OCI-LY3 (cell line): ENCODE data around the gene GUCY1A1.

Experiments
- H2AFZ ChIP-seq: fragments of 200-600, 300-600 bp; shearing (Covaris generic); 2 replicates; pipeline ENCODE4 v1.6.0; 2014; ENCODE audit warnings: antibody characterized with exemption, low read depth, low read length
- H3K27ac ChIP-seq: fragments of 200-600, 300-600 bp; sonication (generic); 2 replicates; pipeline ENCODE4 v1.5.1; 2014; ENCODE audit warnings: mild to moderate bottlenecking, low read length, moderate library complexity, mixed read lengths
- H3K27me3 ChIP-seq: fragments of 200-600, 300-600 bp; sonication (generic); 2 replicates; pipeline ENCODE4 v1.6.1; 2014; ENCODE audit warnings: low read depth, low read length, mixed read lengths
- H3K36me3 ChIP-seq: fragments of 200-600, 300-600 bp; sonication (generic); replicated peaks from 2 replicates; pipeline ENCODE3; 2014; ENCODE audit warnings: low read depth, low read length, mixed read lengths
- H3K4me1 ChIP-seq: fragments of 300-600, 200-600 bp; sonication (generic); 2 replicates; pipeline ENCODE4 v1.6.1; 2014; ENCODE audit warnings: low read length, mixed read lengths
- H3K4me2 ChIP-seq: fragments of 200-600, 300-600 bp; sonication (generic); 2 replicates; pipeline ENCODE4 v1.6.1; 2014; ENCODE audit warnings: low read length, mixed read lengths
- H3K4me3 ChIP-seq: fragments of 300-600, 200-600 bp; sonication (generic); 2 replicates; pipeline ENCODE4 v1.5.1; 2014; ENCODE audit warnings: antibody characterized with exemption, mild to moderate bottlenecking, low read length, moderate library complexity
- H3K79me2 ChIP-seq: fragments of 300-600, 200-600 bp; shearing (Covaris generic); 2 replicates; pipeline ENCODE4 v1.6.1; 2014; ENCODE audit warnings: mild to moderate bottlenecking, low read length, mixed read lengths
- H3K9ac ChIP-seq: fragments of 300-600, 200-600 bp; shearing (Covaris generic); 2 replicates; pipeline ENCODE4 v1.6.0; 2014; ENCODE audit warnings: mild to moderate bottlenecking, low read length, moderate library complexity
- H3K9me3 ChIP-seq: fragments of 200-600, 300-600 bp; shearing (Covaris generic); 2 replicates; pipeline ENCODE4 v1.6.1; 2014; ENCODE audit warnings: low read length, mixed read lengths; ENCODE audit not compliant: insufficient read depth
- H4K20me1 ChIP-seq: fragments of 200-600, 300-600 bp; sonication (generic); 2 replicates; pipeline ENCODE4 v1.6.1; 2016; ENCODE audit warnings: low read length, mixed read lengths; ENCODE audit not compliant: insufficient read depth
- CTCF ChIP-seq: fragments of 200-600, 300-600 bp; sonication (generic); IDR thresholded peaks from 2 replicates; pipeline ENCODE4 v1.5.1; 2014; ENCODE audit warnings: antibody characterized with exemption, low read length, low read depth
- EZH2phosphoT487 ChIP-seq: fragments of 200-600 bp; shearing (Covaris generic); IDR thresholded peaks from 2 replicates; pipeline ENCODE4 v1.6.1; 2018; ENCODE audit warnings: antibody characterized with exemption, mixed run types, low read depth

The GUCY1A1 gene

GRCh38 chr4:155696726-155697125, 30.1 kb downstream of the GUCY1A1 start:
- H3K4me3 ChIP-seq: no peak overlapping the region
- no peak overlapping the region for H3K4me2 ChIP-seq
- H3K4me1 ChIP-seq: no peaks in the 10 kb centered on the region

DNA sequence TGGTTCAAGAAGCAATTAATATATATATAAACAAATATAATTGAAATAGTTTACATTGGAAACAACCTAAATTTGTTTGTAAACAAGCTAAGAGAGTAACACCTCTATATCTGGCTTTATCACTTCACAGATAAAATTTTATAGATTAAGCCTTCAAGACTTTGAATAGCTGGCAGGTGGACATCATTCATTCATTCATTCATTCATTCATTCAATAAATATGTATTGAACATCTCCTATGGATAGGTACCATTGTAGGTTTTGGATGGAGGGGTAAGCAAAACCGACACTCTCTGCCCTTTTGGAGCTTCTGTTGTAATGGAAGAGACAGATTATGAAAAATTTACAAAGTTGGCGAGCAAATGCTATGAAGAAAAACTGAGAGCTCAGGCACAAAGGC, 35.2 kb downstream of the GUCY1A1 start:
- Histone ChIP-seq H3K27ac (no peak overlapping the region), H3K79me2 (no peaks in the 10 kb centered on the region), H3K27me3 (no peaks in the 10 kb centered on the region), H2AFZ (no peak overlapping the region), H3K4me1 (no peaks in the 10 kb centered on the region), H3K9me3 (no peaks in the 10 kb centered on the region; the same call in 1 of the 2 replicates), H3K4me3 (no peak overlapping the region), H3K9ac (no peak overlapping the region), H4K20me1 (no peaks in the 10 kb centered on the region), H3K4me2 (no peak overlapping the region), H3K36me3 (no peaks in the 10 kb centered on the region)
- TF ChIP-seq EZH2phosphoT487: no peak
- no peak for TF ChIP-seq CTCF

More at GRCh38 chr4:155696726-155697125, 30.1 kb downstream of the GUCY1A1 start:
- TF ChIP-seq EZH2phosphoT487 (no peak), CTCF (no peak)
- Histone ChIP-seq H4K20me1 (no peaks in the 10 kb centered on the region), H3K27me3 (no peaks in the 10 kb centered on the region), H3K9ac (no peak overlapping the region), H3K27ac (no peak overlapping the region), H3K79me2 (no peaks in the 10 kb centered on the region), H3K9me3 (no peaks in the 10 kb centered on the region; the same call in 1 of the 2 replicates), H2AFZ (no peak overlapping the region), H3K36me3 (no peaks in the 10 kb centered on the region)

- TF ChIP-seq CTCF (no peak), EZH2phosphoT487 (no peak)
- no peak overlapping the region for H3K27ac ChIP-seq
Observed at GRCh38 chr4:155703486-155704247, 37.0 kb downstream of the GUCY1A1 start.

DNA sequence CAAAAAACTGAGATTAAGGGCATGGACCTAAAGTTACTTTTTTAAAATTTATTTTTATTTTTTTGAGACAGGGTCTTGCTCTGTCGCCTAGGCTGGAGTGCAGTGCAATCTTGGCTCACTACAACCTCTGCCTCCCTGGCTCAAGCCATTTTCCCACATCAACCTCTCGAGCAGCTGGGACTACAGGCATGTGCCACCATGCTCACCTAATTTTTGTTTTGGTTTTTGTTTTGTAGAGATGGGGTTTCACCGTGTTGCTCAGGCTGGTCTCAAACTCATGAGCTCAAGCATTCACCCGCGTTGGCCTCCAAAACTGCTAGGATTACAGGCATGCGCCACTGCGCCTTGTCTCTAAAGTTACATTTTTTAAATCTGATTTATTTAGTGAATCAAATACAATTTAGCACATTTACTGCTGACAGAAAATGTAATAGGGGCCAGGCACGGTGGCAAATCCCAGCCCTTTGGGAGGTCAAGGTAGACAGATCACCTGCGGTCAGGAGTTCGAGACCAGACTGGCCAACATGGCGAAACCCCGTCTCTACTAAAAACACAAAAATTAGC, 38.3 kb downstream of the GUCY1A1 start:
- no peak overlapping the region for H3K4me2 ChIP-seq

More at GRCh38 chr4:155703486-155704247, 37.0 kb downstream of the GUCY1A1 start:
- Histone ChIP-seq H3K4me1 (no peaks in the 10 kb centered on the region), H3K9ac (no peak overlapping the region), H3K4me2 (no peak overlapping the region), H2AFZ (no peak overlapping the region), H3K27me3 (no peaks in the 10 kb centered on the region), H3K9me3 (no peaks in the 10 kb centered on the region; the same call in 1 of the 2 replicates), H4K20me1 (no peaks in the 10 kb centered on the region), H3K36me3 (no peaks in the 10 kb centered on the region), H3K4me3 (no peak overlapping the region), H3K79me2 (no peaks in the 10 kb centered on the region)

More for the DNA sequence above, 38.3 kb downstream of the GUCY1A1 start:
- H4K20me1 ChIP-seq: no peaks in the 10 kb centered on the region
- H2AFZ ChIP-seq: no peak overlapping the region
- no peak for TF ChIP-seq EZH2phosphoT487
- no peak for TF ChIP-seq CTCF
- no peak overlapping the region for H3K9ac ChIP-seq
- H3K4me3 ChIP-seq: no peak overlapping the region
- H3K4me1 ChIP-seq: no peaks in the 10 kb centered on the region
- H3K36me3 ChIP-seq: no peaks in the 10 kb centered on the region
- no peak overlapping the region for H3K27ac ChIP-seq
- H3K27me3 ChIP-seq: no peaks in the 10 kb centered on the region
- H3K79me2 ChIP-seq: no peaks in the 10 kb centered on the region
- no peaks in the 10 kb centered on the region; the same call in 1 of the 2 replicates for H3K9me3 ChIP-seq
